Measurements from ENCODE around the gene NUDT14.

NUDT14 gene

GRCh38 chr14:105172476-105172875 lies 8.6 kb downstream of the NUDT14 start:
- no peak for DNase-seq

GRCh38 chr14:105171004-105171673 lies 10.0 kb downstream of the NUDT14 start:
- peak; percentile 42 for DNase-seq

DNA sequence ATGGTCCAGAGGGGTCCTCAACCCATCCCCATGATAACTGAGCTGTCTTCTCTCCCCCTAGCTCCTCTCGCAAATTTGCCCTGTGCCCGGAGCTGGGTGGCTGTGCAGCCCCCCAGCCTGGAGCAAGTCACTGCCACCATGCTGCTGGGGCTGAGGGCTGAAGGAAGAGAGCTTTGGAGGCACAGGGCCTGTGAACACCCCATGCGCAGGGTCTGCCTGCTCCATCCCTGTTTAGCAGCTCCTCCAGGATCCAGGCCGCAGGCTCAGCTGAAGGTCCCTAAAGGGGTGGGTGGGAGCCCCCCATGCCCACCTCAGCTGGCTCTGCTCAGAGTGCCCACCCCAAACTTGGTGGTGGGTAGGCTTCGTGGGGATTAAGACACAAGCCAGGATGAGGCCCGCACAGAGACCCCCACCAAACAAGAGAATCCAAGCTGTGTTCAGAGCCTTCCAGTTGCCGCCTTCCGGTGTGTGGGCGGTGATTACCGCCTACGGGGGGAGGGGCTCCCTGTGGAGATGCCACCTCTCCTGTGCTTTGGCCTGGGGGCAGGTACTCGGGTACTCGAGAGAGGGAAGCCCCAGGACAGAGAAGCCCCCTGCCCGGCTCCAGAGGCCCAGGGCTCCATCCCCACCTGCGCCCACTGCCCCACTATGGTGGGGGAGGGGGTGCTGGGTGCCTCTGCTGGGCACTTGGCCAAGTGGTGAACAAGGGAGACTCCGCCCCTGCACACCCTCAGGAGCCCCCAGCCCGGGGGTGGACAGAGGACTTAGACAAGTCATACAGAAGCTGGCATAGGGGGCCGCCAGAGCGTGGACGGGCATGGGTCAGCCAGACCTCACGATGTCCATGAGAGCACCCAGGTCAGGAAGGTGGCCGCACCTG lies 11.1 kb downstream of the NUDT14 start:
- DNase-seq: no peak

- no peak for DNase-seq
Observed at GRCh38 chr14:105168979-105169507, 12.1 kb downstream of the NUDT14 start.

DNA sequence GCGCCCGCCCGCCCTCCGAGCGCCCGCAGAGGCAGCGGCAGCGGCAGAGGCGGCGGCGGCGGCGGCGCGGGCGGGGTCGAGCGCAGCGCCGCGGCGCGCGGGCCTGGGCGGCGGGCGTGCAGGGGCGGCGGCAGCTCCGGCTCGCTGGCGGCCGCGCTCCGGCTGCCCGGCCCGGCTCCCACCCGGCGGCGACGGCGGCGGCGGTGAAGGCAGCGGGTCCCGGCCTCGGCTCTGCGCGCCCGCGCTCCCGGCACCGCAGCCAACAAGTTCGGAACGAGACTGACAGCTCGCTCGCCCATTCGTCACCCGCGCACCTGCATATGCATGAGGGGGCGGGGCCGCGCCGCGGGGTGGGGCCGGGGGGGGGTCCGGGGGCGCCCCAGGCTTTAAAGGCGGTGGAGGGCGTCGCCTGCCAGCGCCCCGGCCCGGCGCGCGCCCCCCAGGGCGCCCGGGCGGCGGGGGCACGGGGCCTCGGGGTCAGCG lies 12.6 kb downstream of the NUDT14 start, which contains the start of gene JAG2:
Gene JAG2, minus strand, starts transcription at position 281 of the 483 bp plus-strand sequence. CDS start 356 bp downstream, outside the sequence.
- DNase-seq: no peak

GRCh38 chr14:105168093-105168420 lies 13.1 kb downstream of the NUDT14 start:
- DNase-seq: no peak

DNA sequence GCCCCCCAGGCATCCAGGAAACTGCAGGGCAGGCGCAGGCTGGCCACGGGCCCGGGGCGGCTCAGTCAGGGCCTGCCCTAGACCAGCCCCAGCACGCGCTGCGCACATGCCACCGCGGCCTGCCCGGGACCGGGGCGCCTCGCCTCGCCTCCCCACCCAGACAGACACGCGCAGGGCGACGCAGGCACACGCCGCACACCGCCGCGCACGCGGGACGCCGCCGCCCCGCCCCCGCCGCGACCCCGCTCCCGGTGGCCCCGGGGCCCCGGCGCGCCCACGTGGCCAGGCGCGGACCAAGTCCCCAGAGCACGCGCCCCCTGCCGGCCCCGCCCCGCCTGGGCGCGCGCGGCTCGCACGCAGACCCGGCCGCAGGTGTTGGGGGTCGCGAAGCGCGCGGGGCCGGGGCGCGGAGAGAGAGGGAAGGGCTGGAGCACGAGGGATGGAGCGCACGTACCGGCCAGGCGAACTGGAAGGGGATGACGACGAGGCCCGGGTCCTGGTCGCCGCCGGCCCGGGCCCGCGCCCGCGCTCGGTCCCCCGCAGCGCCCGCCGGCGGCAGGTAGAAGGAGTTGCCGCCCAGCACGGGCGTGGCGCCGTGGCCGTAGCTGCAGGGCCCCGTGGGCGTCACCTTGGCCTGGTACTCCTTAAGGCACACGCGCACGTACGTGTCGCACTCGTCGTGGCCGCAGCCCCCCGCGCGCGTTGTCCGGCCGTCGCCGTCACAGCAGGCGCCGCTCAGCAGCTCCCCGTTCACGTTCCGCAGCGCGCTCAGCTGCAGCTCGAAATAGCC lies 13.6 kb downstream of the NUDT14 start:
- DNase-seq: no peak

- DNase-seq: no peak
Observed at GRCh38 chr14:105166571-105167302, 14.4 kb downstream of the NUDT14 start.

GRCh38 chr14:105165761-105166485 lies 15.2 kb downstream of the NUDT14 start:
- no peak for DNase-seq

DNA sequence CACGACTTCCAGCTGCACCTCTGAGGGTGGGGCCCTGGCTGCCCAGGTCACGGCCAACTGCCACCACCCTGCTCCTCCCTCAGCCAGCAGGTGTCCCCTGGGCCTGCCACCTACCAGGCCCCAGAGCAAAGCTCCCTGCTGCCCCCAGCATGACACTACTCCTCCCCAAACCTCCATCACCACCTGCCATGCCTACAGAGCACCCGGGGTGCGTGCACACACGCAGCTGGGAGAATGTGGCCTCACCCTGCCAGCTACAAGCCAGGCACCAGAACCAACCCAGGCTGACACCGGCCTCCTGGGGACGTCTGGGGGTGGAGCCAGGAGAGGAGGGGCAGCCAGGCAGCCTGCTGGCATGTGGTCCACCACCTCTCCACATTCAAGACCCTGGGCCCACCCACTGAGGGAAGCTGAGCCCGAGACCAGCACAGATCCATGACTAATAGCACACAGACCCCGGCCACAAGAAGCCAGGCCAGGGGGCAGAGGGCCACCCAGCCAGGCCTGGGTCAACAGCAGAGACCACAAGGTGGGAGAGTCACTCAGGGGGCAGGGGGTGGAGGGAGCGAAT lies 15.9 kb downstream of the NUDT14 start:
- peak; percentile 46 for DNase-seq

DNA sequence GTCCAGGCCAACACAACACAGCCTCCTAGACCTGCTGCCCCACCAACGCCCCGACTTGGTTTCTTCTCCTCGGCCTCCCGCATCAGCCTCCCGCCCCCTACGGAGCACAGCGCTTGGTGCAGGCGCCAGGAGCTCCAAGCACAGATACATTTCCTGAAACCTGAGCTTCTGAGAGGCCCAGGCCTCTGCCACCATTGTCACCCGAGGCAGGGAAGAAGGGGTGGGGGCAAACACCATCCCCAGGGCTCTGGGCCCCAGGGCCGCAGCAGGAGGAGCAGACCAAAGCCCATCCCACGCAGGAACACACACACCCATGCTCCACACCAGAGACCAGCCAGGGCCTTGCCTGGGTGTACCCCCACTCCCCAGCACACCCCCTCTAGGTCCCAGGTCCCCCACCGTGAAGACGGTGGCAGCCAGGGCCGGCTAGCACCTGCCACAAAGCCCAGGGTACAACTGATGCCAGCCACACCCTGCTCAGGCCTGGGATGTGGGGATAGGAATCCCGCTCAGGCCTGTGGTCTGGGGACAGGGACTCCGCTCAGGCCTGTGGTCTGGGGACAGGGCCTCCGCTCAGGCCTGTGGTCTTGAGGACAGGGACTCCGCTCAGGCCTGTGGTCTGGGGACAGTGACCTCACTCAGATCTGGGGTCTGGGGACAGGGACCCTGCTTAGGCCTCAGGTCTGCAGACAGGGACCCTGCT lies 17.9 kb downstream of the NUDT14 start:
- DNase-seq: no peak

- no peak for DNase-seq
Observed at GRCh38 chr14:105162669-105162979, 18.5 kb downstream of the NUDT14 start.

GRCh38 chr14:105161964-105162668 lies 19.0 kb downstream of the NUDT14 start:
- no peak for DNase-seq

- DNase-seq: peak; percentile 87
Observed at GRCh38 chr14:105161309-105161708, 19.8 kb downstream of the NUDT14 start.

- DNase-seq: no peak
Observed at GRCh38 chr14:105160776-105161175, 20.3 kb downstream of the NUDT14 start.

- no peak for DNase-seq
Observed at GRCh38 chr14:105159344-105159743, 21.8 kb downstream of the NUDT14 start.

DNA sequence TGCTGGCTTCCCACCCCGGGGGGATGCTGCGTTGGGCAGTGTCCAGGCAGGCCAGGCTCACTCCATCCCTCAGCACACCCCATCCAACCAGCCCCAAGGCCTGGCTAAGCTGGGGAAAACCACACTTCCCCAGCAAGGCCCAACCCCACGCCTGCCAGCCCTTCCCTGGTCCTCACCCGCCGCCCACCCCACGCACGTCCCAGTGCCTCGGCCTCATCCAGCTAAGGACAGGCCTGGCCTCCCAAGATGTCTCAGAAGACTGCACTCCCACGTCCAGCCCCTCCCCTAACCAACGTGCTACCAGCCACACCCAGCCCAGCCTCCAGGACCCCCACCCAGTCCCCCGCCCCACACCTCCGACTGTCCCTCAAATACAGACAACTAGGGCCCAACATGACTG lies 22.3 kb downstream of the NUDT14 start:
- DNase-seq: no peak

GRCh38 chr14:105157872-105158271 lies 23.2 kb downstream of the NUDT14 start:
- DNase-seq: no peak

- DNase-seq: no peak
Observed at GRCh38 chr14:105156414-105157375, 24.4 kb downstream of the NUDT14 start.
